ENCODE measurements around the gene PARP3.
"Not testable (repeated sequence)": the region's sequence is repeated elsewhere in the genome, so short reads cannot be mapped to it uniquely, and the experiment has no call there.

Gene PARP3

DNA sequence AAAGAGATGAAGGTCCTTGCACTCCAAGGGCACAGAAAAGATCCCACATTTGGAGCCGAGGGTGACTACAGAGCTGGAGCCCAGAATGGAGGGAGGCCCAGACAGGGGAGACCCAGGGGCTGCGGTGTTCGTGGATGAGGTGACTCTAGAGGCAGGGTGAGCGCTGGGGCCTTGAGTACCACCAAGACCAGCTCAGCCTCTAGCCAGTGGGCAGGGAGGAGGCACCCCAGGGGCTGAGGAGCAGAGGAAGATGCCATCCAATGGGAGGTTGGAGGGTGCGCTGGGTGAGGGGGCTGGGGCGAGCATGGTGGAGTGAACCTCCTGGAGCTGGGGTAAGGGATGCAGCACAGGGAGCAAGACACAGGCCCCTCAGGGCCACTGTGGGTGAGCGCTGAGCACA, 13.7 kb upstream of the PARP3 start:
- DNase-seq (ENCODE audit: low read depth) = no peak

DNA sequence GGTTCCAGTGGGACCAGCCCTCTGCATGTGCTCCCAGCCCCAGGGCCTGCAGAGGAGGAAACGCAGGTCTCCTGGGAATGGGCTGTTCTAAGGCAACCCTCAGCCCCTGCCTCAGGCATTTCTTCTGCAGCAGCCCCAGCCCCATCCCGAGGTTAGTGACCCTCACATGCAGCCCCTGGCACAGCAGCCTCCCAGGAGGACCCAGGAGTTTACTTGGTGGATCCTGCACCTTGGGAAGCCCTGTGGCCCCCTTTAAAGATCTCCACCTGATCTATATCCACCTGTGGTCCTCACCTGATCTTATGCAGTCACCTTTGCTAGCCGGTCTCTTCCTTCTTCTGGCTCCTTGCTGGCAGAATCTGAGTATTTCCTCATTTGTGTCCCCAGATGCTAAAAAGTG, 13.2 kb upstream of the PARP3 start:
- not testable (repeated sequence) for H3K4me3 ChIP-seq (ENCODE audit: low read depth, low read length); DNase-seq (ENCODE audit: low read depth)

More for the DNA sequence above, 13.7 kb upstream of the PARP3 start:
- no peak overlapping the region for H3K4me3 ChIP-seq (ENCODE audit: low read depth, low read length)
- TF ChIP-seq, protein P1, sequence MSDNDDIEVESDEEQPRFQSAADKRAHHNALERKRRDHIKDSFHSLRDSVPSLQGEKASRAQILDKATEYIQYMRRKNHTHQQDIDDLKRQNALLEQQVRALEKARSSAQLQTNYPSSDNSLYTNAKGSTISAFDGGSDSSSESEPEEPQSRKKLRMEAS (IDR thresholded peaks at IDR 0.05; ENCODE audit: low read depth, low read length) = no peak
- TF ChIP-seq MYC (IDR thresholded peaks at IDR 0.05; ENCODE audit: low read depth, low read length) (no peak), POLR2A (IDR thresholded peaks at IDR 0.05; ENCODE audit: extremely low read depth, insufficient read length) (no peak)
- TF ChIP-seq, protein P2, sequence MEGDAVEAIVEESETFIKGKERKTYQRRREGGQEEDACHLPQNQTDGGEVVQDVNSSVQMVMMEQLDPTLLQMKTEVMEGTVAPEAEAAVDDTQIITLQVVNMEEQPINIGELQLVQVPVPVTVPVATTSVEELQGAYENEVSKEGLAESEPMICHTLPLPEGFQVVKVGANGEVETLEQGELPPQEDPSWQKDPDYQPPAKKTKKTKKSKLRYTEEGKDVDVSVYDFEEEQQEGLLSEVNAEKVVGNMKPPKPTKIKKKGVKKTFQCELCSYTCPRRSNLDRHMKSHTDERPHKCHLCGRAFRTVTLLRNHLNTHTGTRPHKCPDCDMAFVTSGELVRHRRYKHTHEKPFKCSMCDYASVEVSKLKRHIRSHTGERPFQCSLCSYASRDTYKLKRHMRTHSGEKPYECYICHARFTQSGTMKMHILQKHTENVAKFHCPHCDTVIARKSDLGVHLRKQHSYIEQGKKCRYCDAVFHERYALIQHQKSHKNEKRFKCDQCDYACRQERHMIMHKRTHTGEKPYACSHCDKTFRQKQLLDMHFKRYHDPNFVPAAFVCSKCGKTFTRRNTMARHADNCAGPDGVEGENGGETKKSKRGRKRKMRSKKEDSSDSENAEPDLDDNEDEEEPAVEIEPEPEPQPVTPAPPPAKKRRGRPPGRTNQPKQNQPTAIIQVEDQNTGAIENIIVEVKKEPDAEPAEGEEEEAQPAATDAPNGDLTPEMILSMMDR (IDR thresholded peaks at IDR 0.05; ENCODE audit: low read depth, low read length) = no peak

DNA sequence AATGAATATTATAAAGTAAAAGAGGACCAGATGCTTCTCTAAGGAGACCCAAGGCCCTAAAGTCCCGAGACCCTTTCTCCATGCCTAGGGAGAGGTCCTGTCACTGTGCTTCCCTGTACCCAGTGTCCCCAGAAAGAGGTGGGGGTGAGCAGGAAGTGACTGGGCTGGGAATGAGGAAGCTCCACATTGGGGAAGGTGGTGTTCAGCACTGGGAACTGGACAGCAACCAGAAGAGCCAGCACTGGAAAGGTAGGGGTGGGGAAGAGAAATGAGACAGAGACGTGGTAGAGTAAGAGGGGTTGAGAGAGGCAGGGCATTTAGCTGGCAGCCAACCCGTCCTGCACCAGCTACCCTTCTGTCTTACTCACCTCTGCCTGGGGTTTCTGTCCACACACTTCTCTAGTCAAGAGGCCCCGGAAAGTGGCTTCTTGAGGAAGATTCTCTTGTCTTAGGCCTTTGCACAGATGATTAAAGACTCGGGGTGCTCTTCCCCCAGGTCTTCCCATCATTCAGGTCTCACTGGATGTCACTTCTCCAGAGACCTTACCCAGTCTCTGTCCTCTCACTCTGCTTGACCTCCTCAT, 12.7 kb upstream of the PARP3 start:
- DNase-seq (ENCODE audit: low read depth) = peak; percentile 57
- TF ChIP-seq, protein P1 (IDR thresholded peaks at IDR 0.05; ENCODE audit: low read depth, low read length) = no peak
- TF ChIP-seq, protein P2 (IDR thresholded peaks at IDR 0.05; ENCODE audit: low read depth, low read length) = no peak
- TF ChIP-seq MYC (IDR thresholded peaks at IDR 0.05; ENCODE audit: low read depth, low read length) (no peak), POLR2A (IDR thresholded peaks at IDR 0.05; ENCODE audit: extremely low read depth, insufficient read length) (no peak)
- no peak overlapping the region for H3K4me3 ChIP-seq (ENCODE audit: low read depth, low read length)

DNA sequence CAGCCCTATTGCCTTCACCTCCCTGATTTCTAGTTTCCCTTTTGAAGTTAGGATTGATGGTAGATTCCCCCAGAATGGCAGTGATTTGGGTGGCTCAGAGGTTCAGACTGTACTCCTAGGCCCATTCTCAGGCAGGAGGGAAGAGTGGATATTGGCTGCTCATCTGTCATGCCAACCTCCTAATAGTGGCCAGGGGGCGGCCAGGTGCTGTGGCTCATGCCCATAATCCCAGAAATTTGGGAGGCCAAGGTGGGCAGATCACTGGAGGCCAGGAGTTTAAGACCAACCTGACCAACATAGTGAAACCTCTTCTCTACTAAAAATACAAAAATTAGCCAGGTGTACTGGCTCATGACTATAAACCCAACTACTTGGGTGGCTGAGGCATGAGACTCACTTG, 11.7 kb upstream of the PARP3 start:
- no peak overlapping the region for H3K4me3 ChIP-seq (ENCODE audit: low read depth, low read length)
- TF ChIP-seq MYC (IDR thresholded peaks at IDR 0.05; ENCODE audit: low read depth, low read length) = no peak
- no peak for TF ChIP-seq POLR2A (IDR thresholded peaks at IDR 0.05; ENCODE audit: extremely low read depth, insufficient read length)
- TF ChIP-seq, protein P1 (IDR thresholded peaks at IDR 0.05; ENCODE audit: low read depth, low read length) = no peak
- TF ChIP-seq, protein P2 (IDR thresholded peaks at IDR 0.05; ENCODE audit: low read depth, low read length) = no peak
- DNase-seq (ENCODE audit: low read depth) = no peak

DNA sequence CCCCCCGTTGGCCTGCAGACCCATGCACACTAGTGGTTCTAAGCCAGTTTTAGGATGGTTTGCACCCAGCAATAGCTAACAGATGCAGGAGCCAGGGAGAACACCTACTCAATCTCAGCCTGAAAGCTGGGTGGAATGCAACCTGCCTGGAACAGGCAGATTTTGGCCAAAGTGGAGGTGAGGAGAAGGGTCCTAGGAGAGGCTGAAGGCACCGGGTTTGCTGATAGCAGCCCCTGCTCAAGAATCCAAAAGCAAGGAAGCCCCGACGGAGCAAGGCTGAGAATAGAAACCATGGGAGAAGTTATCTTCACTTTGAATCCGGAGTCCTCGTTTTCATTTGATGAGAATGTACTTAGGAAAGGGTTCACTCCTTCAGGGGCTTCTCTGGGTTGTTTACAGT, 10.4 kb upstream of the PARP3 start:
- TF ChIP-seq, protein P1 (IDR thresholded peaks at IDR 0.05; ENCODE audit: low read depth, low read length) = no peak
- TF ChIP-seq MYC (IDR thresholded peaks at IDR 0.05; ENCODE audit: low read depth, low read length) (no peak), POLR2A (IDR thresholded peaks at IDR 0.05; ENCODE audit: extremely low read depth, insufficient read length) (no peak)
- TF ChIP-seq, protein P2 (IDR thresholded peaks at IDR 0.05; ENCODE audit: low read depth, low read length) = no peak

DNA sequence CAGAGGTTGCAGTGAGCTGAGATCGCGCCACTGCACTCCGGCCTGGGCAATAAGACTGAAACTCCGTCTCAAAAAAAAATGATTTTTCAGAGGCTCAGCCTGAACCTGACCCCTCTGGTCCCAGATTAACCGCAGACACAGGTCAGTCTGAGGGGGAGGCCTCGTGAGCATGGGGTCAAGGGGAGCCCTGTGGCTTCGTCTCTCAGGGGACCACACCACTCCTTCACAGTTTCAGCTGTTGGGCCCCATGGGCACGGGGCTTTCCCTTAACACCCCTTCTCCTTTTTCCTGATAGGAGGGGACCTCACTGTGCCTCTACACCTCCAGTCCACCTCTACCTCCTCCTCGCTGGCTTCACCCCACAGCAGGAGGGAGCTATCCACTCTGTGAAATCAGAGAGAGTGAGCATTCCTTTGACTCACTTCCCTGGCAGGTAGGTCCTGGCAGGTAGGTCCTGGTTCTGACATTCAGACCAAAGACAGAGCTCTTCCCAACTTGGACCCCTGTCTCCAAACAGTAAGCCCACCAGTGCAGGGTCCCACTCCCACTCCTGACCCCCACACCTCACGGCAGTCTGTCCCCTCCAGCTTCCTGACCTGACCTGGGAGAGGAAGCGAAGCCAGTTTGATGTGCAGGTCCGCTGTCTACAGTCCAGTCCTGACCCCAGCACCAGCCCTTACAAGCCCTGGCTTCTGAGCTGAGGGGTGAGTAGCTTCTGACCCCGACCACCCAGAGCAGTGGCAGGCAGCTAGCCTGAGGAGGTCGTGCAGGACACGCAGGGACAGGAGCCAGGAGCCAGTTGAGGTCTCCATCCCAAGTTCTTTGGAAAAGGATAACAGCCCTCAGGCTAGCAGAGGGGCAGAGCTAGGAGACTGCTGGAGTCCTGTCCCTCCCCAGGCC, 9.4 kb upstream of the PARP3 start:
- TF ChIP-seq MYC (IDR thresholded peaks at IDR 0.05; ENCODE audit: low read depth, low read length) = no peak
- TF ChIP-seq, protein P1 (IDR thresholded peaks at IDR 0.05; ENCODE audit: low read depth, low read length) = no peak
- TF ChIP-seq, protein P2 (IDR thresholded peaks at IDR 0.05; ENCODE audit: low read depth, low read length) = no peak
- no peak for TF ChIP-seq POLR2A (IDR thresholded peaks at IDR 0.05; ENCODE audit: extremely low read depth, insufficient read length)
- H3K4me3 ChIP-seq (ENCODE audit: low read depth, low read length) = no peak overlapping the region
- DNase-seq (ENCODE audit: low read depth) = no peak

More for the DNA sequence above, 10.4 kb upstream of the PARP3 start:
- DNase-seq (ENCODE audit: low read depth) = no peak
- H3K4me3 ChIP-seq (ENCODE audit: low read depth, low read length) = no peak overlapping the region

All from NB4 (cell line).